ENCODE results near the gene CCDC71L. TPM values are rescaled to one million over a fixed set of nuclear protein-coding genes. Genes with fewer than 3 reads are reported as not detected.

CCDC71L gene
- total and polyA plus RNA-seq, 2 donors (not counting 1 experiment from before 2014, with no cell fraction given) = 11.7 to 29.5 TPM

- Histone ChIP-seq H3K27me3 (replicated peaks in 1 of 4; ENCODE audit: control extremely low read depth in 1 of 4, control insufficient read depth in 3 of 4, insufficient read depth in 4 of 4, low read length in 3 of 4) (no peaks in the 10 kb centered on the region), H3K4me2 (replicated peaks; ENCODE audit: low read depth, low read length, poor library complexity, severe bottlenecking) (no peak overlapping the region)
- H3K4me3 Mint-ChIP-seq = no peak overlapping the region
These were observed 39.4 kb downstream of the CCDC71L start for GRCh38 chr7:106621393-106622132.

More at GRCh38 chr7:106621393-106622132, 39.4 kb downstream of the CCDC71L start:
- Histone ChIP-seq H3K27ac (ENCODE audit: low read length in 2 of 2) (no peak overlapping the region), H3K79me2 (ENCODE audit: control insufficient read depth, insufficient read depth, low read length) (no peaks in the 10 kb centered on the region), H4K20me1 (ENCODE audit: control insufficient read depth, insufficient read depth, low read length, poor library complexity, severe bottlenecking) (no peaks in the 10 kb centered on the region), H3K4me3 (ENCODE audit: control extremely low read depth in 1 of 5, extremely low read depth in 1 of 5, insufficient read depth in 1 of 5, low read depth in 2 of 5, low read length in 4 of 5) (no peak overlapping the region), H3K4me1 (ENCODE audit: control insufficient read depth in 2 of 2, insufficient read depth in 2 of 2, low read length in 2 of 2) (no peaks in the 10 kb centered on the region), H3K9me3 (ENCODE audit: control extremely low read depth in 1 of 3, control insufficient read depth in 2 of 3, insufficient read depth in 1 of 3, low read length in 2 of 3) (peaks cover 0 to 8% (median 0%) of the 10 kb centered on the region in 3 donors), H3K36me3 (replicated peaks in 1 of 2; ENCODE audit: control extremely low read depth in 1 of 2, control insufficient read depth in 1 of 2, extremely low read depth in 1 of 2, insufficient read depth in 2 of 2, low read length in 1 of 2) (no peaks in the 10 kb centered on the region), H3K9ac (ENCODE audit: low read length) (no peak overlapping the region), H2AFZ (ENCODE audit: insufficient read depth, low read depth, low read length, poor library complexity, severe bottlenecking) (no peak overlapping the region)
- DNase-seq = no peak
- H3K4me1 Mint-ChIP-seq = no peaks in the 10 kb centered on the region
- peaks cover 6% of the 10 kb centered on the region for H3K9me3 Mint-ChIP-seq (ENCODE audit: insufficient read depth)
- ChIA-PET POLR2A (no interaction called here), CTCF (no interaction called here)
- H3K27me3 Mint-ChIP-seq = no peaks in the 10 kb centered on the region
- intact Hi-C loops (cut with micrococcal nuclease) = no loop called here
- ATAC-seq (ENCODE audit: low read depth) = no peak
- WGBS (ENCODE audit: insufficient coverage) = 91% methylated on average over 3 of the region's 4 CpGs
- TF ChIP-seq EZH2 (IDR thresholded peaks at IDR 0.05; ENCODE audit: borderline replicate concordance, insufficient read depth, low read depth, low read length, poor library complexity, severe bottlenecking) (no peak), CTCF (IDR thresholded peaks at IDR 0.05) (no peak)
- H3K27ac Mint-ChIP-seq = no peak overlapping the region
